ENCODE results near the gene NEK4.

DNA sequence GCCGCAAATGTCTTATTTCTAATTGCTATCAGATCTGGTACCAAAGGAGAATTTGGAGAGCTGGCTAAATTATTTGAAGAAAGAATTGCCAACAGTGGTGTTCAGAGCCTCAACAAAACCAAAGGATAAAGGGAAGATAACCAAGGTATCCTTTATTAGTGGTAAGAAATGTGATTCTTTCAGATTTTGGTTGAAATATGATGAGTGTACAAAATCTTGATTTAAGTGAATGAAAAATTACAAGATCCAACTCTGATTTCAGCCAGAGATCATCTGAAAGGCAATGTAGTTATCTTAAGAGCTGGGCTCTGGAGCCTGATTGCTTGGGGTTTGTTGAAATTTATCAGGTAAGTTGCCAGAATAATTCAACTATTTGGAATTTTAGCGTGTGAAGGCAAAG, 80.2 kb downstream of the NEK4 start:
- TF ChIP-seq, protein P1, sequence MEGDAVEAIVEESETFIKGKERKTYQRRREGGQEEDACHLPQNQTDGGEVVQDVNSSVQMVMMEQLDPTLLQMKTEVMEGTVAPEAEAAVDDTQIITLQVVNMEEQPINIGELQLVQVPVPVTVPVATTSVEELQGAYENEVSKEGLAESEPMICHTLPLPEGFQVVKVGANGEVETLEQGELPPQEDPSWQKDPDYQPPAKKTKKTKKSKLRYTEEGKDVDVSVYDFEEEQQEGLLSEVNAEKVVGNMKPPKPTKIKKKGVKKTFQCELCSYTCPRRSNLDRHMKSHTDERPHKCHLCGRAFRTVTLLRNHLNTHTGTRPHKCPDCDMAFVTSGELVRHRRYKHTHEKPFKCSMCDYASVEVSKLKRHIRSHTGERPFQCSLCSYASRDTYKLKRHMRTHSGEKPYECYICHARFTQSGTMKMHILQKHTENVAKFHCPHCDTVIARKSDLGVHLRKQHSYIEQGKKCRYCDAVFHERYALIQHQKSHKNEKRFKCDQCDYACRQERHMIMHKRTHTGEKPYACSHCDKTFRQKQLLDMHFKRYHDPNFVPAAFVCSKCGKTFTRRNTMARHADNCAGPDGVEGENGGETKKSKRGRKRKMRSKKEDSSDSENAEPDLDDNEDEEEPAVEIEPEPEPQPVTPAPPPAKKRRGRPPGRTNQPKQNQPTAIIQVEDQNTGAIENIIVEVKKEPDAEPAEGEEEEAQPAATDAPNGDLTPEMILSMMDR (IDR thresholded peaks at IDR 0.05), result no peak
- no peak for TF ChIP-seq POLR2A (IDR thresholded peaks at IDR 0.05)
